Pancreas (tissue), 10 donors: ENCODE results near the gene PDSS1. TPM values are rescaled to one million over a fixed set of nuclear protein-coding genes. Genes with fewer than 3 reads are reported as not detected.

ENCODE experiments used
- ATAC-seq, 4 donors: fragments of 200-7000 bp; cut with Tn5 transposase; one replicate each; pipeline versions ENCODE4 v1.8.0 to v1.9.1; 2020; ENCODE audit warnings: mild to moderate bottlenecking in 4 of 4, moderate library complexity in 4 of 4
- DNase-seq, 6 donors: peaks; one replicate each; pipeline ENCODE4 v3.0.0-alpha.2; 2020
- FAIRE-seq: peaks from 2 replicates; lab custom pipeline; 2012; peaks lifted over from hg19 to GRCh38; lab: Jason Lieb, UNC
- H3K27ac ChIP-seq, 4 donors: fragments of 200-600 bp; sonication (generic); 1 replicate in 3 of 4; 2 replicates in 1 of 4; pipeline versions ENCODE4 v1.5.0 to v1.8.0; 2020
- H3K27me3 ChIP-seq, 4 donors: fragments of 200-600 bp; one replicate each; pipeline ENCODE4 v1.8.0; 2021
- H3K36me3 ChIP-seq, 3 donors: fragments of 200-600 bp; sonication (generic) in 1 of 3; one replicate each; pipeline versions ENCODE4 v1.5.0 to v1.8.0; 2020 to 2021
- H3K4me1 ChIP-seq, 3 donors: fragments of 200-600 bp; one replicate each; pipeline ENCODE4 v1.8.0; 2021
- H3K4me3 ChIP-seq, 4 donors: fragments of 200-600 bp; sonication (generic) in 2 of 4; one replicate each; pipeline versions ENCODE4 v1.5.0 to v1.8.0; 2020 to 2021
- H3K9me3 ChIP-seq, 4 donors: fragments of 200-600 bp; one replicate each; pipeline ENCODE4 v1.8.0; 2021
- WGBS, 2 donors: extraction: QIAGEN DNeasy Blood & Tissue Kit; methylation state at CpG; one replicate each; pipeline ENCODE4 v1.1.7; 2013; 5-methylcytosine and 5-hydroxymethylcytosine counted together
- intact Hi-C, 3 donors: fragments of 100-400 bp; cut with DNase I; formaldehyde crosslinking; loops; one replicate each; pipeline versions ENCODE4 v1.11.1 to v1.14.2; 2022
- polyA plus RNA-seq, 2 donors: library from polyadenylated mRNA; stranded (reverse); fragments of 200-250 nt; gene quantifications; one replicate each; pipeline ENCODE4 v1.2.3, GENCODE V29; 2013
- total RNA-seq, 6 donors: library from RNA; stranded (reverse); fragmentation: NEBNext Ultra II Directional in 4 of 6; extraction: Animal tissue kit (Norgen Biotek cat#: 25700) in 4 of 6; gene quantifications; one replicate each; pipeline versions ENCODE4 v1.2.1 to v1.2.4, GENCODE V29; 2021 to 2023
- TF ChIP-seq, protein P1 (sequence below), 4 donors: fragments of 200-600 bp; sonication (generic) in 3 of 4; IDR thresholded peaks; one replicate each; pipeline versions ENCODE4 v1.5.0 to v1.8.0; 2021; ENCODE audit warnings: antibody characterized with exemption in 4 of 4
- donor health status: healthy with polysubstance abuse.
- donor health status: DM: no; HTN: no; CAD: no; lungs with moderate emphysema.
- donor health status: DM: no; HTN: no; CAD: no.
- donor health status: control.
- donor health status: control.
- donor health status: Bipolar disorder and iron deficiency.
- donor health status: DM: yes; HTN: yes; CAD: no.
- donor health status: DM: no; HTN: no; CAD: no.
- donor health status: DM: no; HTN: no; CAD: no.
- donor health status: DM: yes; HTN: yes; CAD: no.

Gene PDSS1
- total and polyA plus RNA-seq, 8 donors = 0.69 to 3.1 (median 1.8) TPM

DNA sequence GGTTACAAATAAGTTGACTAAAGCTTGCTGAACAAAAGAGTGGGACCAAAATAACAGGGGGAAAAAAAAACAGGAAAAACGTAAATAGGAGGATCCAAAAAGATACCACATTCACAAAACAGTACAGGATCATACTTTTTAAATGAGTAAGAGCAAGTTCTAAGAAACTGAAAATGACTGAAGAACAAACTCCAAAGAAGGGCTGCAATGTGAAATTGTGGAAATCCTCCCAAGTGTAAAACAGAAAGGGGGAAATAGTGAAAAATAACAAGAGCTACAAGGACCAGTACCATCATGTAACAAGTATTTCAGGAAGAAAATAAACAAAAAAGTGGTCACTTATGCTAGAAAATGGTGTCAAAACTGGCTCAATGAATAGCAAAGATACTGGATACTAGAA, 46.3 kb downstream of the PDSS1 start:
- Histone ChIP-seq H3K4me3 (no peak overlapping the region), H3K4me1 (no peaks in the 10 kb centered on the region), H3K27me3 (no peaks in the 10 kb centered on the region), H3K27ac (no peak overlapping the region), H3K36me3 (peaks cover 0 to 5% (median 0%) of the 10 kb centered on the region in 3 donors), H3K9me3 (no peaks in the 10 kb centered on the region)
- TF ChIP-seq, protein P1, sequence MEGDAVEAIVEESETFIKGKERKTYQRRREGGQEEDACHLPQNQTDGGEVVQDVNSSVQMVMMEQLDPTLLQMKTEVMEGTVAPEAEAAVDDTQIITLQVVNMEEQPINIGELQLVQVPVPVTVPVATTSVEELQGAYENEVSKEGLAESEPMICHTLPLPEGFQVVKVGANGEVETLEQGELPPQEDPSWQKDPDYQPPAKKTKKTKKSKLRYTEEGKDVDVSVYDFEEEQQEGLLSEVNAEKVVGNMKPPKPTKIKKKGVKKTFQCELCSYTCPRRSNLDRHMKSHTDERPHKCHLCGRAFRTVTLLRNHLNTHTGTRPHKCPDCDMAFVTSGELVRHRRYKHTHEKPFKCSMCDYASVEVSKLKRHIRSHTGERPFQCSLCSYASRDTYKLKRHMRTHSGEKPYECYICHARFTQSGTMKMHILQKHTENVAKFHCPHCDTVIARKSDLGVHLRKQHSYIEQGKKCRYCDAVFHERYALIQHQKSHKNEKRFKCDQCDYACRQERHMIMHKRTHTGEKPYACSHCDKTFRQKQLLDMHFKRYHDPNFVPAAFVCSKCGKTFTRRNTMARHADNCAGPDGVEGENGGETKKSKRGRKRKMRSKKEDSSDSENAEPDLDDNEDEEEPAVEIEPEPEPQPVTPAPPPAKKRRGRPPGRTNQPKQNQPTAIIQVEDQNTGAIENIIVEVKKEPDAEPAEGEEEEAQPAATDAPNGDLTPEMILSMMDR (IDR thresholded peaks at IDR 0.05) = no peak
- intact Hi-C loops = no loop called here
- no peak for FAIRE-seq
- ATAC-seq = no peak
- DNase-seq = no peak
- WGBS, 2 donors = 72 to 75% methylated on average over 1 of the region's 1 CpG

GRCh38 chr10:26746061-26746460, 48.6 kb downstream of the PDSS1 start:
- TF ChIP-seq, protein P1 (IDR thresholded peaks at IDR 0.05) = no peak
- ATAC-seq (no peak), FAIRE-seq (no peak), DNase-seq (no peak)
- Histone ChIP-seq H3K27ac (no peak overlapping the region), H3K27me3 (no peaks in the 10 kb centered on the region), H3K9me3 (no peaks in the 10 kb centered on the region), H3K36me3 (peaks cover 0 to 5% (median 0%) of the 10 kb centered on the region in 3 donors), H3K4me3 (no peak overlapping the region), H3K4me1 (no peaks in the 10 kb centered on the region)
- WGBS, 2 donors = 85 to 88% methylated on average over 5 of the region's 5 CpGs
- intact Hi-C loops = no loop called here

GRCh38 chr10:26755443-26755903, 58.0 kb downstream of the PDSS1 start:
- H3K4me1 ChIP-seq = no peaks in the 10 kb centered on the region
- H3K9me3 ChIP-seq = no peaks in the 10 kb centered on the region
- 92 to 93% methylated on average over 4 of the region's 4 CpGs for WGBS, 2 donors
- DNase-seq (no peak), FAIRE-seq (no peak), ATAC-seq (no peak)
- no peaks in the 10 kb centered on the region for H3K27me3 ChIP-seq
- intact Hi-C loops = no loop called here
- H3K36me3 ChIP-seq = peaks cover 0 to 8% (median 0%) of the 10 kb centered on the region in 3 donors
- TF ChIP-seq, protein P1 (IDR thresholded peaks at IDR 0.05) = no peak
- no peak overlapping the region for H3K27ac ChIP-seq
- no peak overlapping the region for H3K4me3 ChIP-seq

DNA sequence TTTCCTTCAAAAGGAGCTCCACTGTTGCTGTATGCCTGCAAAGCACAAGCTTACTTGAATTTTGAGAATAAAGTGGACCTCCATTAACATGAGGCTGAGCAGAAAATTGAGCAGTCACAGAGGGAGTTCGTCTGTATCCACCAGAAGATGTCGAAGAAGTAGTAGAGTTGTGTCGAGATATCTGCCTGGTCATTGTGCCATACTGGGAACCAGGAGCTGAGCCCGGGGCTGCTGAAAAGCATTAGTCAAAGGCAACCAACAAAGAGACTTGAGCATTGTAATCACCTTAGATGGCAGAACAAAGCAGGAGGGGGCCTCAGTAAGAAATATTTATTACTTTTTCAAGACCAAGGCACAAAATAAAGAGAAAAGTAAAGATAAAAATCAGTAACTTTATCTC, 61.5 kb downstream of the PDSS1 start:
- Histone ChIP-seq H3K4me1 (no peaks in the 10 kb centered on the region), H3K27me3 (no peaks in the 10 kb centered on the region), H3K36me3 (peaks cover 0 to 8% (median 0%) of the 10 kb centered on the region in 3 donors), H3K4me3 (no peak overlapping the region), H3K27ac (no peak overlapping the region), H3K9me3 (no peaks in the 10 kb centered on the region)
- TF ChIP-seq, protein P1 (IDR thresholded peaks at IDR 0.05) = no peak
- WGBS, 2 donors = 88% methylated on average over 4 of the region's 4 CpGs
- intact Hi-C loops = no loop called here
- DNase-seq = no peak
- FAIRE-seq = no peak
- no peak for ATAC-seq

DNA sequence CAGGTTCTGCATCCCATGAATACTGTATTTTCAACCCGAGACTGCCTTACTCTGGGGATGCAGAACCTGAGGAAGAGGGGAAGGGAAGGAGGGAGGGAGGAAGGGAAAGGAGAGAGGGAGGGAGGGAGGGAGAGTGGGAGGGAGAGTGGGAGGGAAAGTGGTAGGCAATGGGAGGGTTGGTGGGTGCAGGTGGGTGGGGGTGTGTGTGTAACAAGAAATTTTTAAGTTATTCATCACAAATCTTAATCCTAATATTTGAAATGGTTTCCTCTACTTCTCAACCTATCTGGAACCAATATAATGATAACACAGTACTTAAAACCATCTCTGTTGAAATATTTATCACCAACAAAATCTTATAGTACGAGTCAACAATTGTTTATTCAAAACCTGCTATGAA, 68.0 kb downstream of the PDSS1 start:
- ATAC-seq (no peak), DNase-seq (no peak), FAIRE-seq (no peak)
- no peaks in the 10 kb centered on the region for H3K27me3 ChIP-seq
- no peak overlapping the region for H3K4me3 ChIP-seq
- no peak overlapping the region for H3K27ac ChIP-seq
- TF ChIP-seq, protein P1 (IDR thresholded peaks at IDR 0.05) = no peak
- H3K9me3 ChIP-seq = no peaks in the 10 kb centered on the region
- intact Hi-C loops = no loop called here
- 91% methylated on average over 2 of the region's 2 CpGs for WGBS, 2 donors
- H3K4me1 ChIP-seq = no peaks in the 10 kb centered on the region
- peaks cover 0 to 12% (median 0%) of the 10 kb centered on the region in 3 donors for H3K36me3 ChIP-seq
